ENCODE results near the gene HNRNPUL1. TPM values are rescaled to one million over a fixed set of nuclear protein-coding genes. Genes with fewer than 3 reads are reported as not detected.

Gene HNRNPUL1
- total and polyA plus RNA-seq, 9 of the 15 experiments (the other 6 are each of a cell fraction or from before 2014, with no cell fraction given): 7.3 to 211 (median 85.0) TPM

DNA sequence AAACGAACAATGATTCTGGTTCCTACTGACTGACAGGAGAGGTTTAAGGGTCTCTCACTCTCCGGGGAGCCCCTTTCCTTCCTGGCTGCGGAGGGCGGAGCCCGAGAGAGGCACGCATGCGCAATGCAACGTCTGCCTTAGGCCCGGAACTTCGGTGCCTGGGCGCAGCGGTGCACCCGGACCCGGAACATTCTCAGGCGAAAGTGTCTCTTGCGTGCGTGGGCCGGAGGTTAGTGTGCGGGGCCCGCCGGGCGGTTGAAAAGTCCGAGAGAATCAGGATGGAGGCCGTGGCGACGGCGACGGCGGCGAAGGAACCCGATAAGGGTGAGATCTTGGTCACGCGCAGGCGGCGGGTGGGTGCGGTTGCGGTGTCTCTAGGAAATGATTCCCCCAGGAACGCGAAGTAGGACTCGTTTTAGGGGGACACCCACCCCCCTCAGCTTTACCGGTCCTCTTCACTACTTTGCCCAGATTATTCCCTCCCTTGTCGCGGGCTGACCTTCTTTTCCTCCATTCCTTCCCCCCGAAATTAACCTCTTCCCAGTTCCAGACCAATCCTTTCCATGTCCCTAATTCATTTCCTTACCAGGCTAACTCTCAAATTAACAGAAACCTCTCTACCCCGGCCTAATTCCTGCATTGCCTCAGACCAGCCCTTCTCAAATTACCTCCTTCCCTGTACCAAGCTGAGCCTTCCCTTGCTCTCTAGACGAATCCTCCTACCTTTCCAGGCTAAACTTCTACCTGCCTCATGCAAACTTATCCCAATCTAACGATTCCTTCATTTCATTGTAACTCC, 46.1 kb downstream of the HNRNPUL1 start, which contains the start of gene CCDC97 (continued):
- TF ChIP-seq, protein P1, sequence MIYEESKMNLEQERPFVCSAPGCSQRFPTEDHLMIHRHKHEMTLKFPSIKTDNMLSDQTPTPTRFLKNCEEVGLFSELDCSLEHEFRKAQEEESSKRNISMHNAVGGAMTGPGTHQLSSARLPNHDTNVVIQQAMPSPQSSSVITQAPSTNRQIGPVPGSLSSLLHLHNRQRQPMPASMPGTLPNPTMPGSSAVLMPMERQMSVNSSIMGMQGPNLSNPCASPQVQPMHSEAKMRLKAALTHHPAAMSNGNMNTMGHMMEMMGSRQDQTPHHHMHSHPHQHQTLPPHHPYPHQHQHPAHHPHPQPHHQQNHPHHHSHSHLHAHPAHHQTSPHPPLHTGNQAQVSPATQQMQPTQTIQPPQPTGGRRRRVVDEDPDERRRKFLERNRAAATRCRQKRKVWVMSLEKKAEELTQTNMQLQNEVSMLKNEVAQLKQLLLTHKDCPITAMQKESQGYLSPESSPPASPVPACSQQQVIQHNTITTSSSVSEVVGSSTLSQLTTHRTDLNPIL (CRISPR knock-in tag; IDR thresholded peaks at IDR 0.05): no peak
- TF ChIP-seq, protein P2, sequence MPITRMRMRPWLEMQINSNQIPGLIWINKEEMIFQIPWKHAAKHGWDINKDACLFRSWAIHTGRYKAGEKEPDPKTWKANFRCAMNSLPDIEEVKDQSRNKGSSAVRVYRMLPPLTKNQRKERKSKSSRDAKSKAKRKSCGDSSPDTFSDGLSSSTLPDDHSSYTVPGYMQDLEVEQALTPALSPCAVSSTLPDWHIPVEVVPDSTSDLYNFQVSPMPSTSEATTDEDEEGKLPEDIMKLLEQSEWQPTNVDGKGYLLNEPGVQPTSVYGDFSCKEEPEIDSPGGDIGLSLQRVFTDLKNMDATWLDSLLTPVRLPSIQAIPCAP (CRISPR knock-in tag; IDR thresholded peaks at IDR 0.05; ENCODE audit: borderline replicate concordance): no peak
- no peak for TF ChIP-seq BDP1 (IDR thresholded peaks at IDR 0.05; ENCODE audit: insufficient read depth, insufficient read length)
- peak; percentile 96 for TF ChIP-seq ZBTB1 (CRISPR knock-in tag; IDR thresholded peaks at IDR 0.05; ENCODE audit: borderline replicate concordance, low read depth)
- TF ChIP-seq ZNF589 (CRISPR knock-in tag; IDR thresholded peaks at IDR 0.05; ENCODE audit: low read depth): 0 out of 2 replicates have a peak, but pooled peaks have one; percentile 42
- no peak for TF ChIP-seq FOXA3 (CRISPR knock-in tag; conservative IDR thresholded peaks at IDR 0.05 in 1 of 2, IDR thresholded peaks at IDR 0.05 in 1 of 2)
- no peak for TF ChIP-seq RBM39 (optimal IDR thresholded peaks at IDR 0.05; ENCODE audit: low read depth, low read length)
- TF ChIP-seq, protein P3, sequence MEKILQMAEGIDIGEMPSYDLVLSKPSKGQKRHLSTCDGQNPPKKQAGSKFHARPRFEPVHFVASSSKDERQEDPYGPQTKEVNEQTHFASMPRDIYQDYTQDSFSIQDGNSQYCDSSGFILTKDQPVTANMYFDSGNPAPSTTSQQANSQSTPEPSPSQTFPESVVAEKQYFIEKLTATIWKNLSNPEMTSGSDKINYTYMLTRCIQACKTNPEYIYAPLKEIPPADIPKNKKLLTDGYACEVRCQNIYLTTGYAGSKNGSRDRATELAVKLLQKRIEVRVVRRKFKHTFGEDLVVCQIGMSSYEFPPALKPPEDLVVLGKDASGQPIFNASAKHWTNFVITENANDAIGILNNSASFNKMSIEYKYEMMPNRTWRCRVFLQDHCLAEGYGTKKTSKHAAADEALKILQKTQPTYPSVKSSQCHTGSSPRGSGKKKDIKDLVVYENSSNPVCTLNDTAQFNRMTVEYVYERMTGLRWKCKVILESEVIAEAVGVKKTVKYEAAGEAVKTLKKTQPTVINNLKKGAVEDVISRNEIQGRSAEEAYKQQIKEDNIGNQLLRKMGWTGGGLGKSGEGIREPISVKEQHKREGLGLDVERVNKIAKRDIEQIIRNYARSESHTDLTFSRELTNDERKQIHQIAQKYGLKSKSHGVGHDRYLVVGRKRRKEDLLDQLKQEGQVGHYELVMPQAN (IDR thresholded peaks at IDR 0.05; ENCODE audit: borderline replicate concordance): peak; percentile 93
- TF ChIP-seq, protein P4, sequence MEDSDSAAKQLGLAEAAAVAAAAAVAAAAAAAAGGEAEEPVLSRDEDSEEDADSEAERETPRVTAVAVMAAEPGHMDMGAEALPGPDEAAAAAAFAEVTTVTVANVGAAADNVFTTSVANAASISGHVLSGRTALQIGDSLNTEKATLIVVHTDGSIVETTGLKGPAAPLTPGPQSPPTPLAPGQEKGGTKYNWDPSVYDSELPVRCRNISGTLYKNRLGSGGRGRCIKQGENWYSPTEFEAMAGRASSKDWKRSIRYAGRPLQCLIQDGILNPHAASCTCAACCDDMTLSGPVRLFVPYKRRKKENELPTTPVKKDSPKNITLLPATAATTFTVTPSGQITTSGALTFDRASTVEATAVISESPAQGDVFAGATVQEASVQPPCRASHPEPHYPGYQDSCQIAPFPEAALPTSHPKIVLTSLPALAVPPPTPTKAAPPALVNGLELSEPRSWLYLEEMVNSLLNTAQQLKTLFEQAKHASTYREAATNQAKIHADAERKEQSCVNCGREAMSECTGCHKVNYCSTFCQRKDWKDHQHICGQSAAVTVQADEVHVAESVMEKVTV (CRISPR knock-in tag; IDR thresholded peaks at IDR 0.05): no peak
- TF ChIP-seq, protein P5, sequence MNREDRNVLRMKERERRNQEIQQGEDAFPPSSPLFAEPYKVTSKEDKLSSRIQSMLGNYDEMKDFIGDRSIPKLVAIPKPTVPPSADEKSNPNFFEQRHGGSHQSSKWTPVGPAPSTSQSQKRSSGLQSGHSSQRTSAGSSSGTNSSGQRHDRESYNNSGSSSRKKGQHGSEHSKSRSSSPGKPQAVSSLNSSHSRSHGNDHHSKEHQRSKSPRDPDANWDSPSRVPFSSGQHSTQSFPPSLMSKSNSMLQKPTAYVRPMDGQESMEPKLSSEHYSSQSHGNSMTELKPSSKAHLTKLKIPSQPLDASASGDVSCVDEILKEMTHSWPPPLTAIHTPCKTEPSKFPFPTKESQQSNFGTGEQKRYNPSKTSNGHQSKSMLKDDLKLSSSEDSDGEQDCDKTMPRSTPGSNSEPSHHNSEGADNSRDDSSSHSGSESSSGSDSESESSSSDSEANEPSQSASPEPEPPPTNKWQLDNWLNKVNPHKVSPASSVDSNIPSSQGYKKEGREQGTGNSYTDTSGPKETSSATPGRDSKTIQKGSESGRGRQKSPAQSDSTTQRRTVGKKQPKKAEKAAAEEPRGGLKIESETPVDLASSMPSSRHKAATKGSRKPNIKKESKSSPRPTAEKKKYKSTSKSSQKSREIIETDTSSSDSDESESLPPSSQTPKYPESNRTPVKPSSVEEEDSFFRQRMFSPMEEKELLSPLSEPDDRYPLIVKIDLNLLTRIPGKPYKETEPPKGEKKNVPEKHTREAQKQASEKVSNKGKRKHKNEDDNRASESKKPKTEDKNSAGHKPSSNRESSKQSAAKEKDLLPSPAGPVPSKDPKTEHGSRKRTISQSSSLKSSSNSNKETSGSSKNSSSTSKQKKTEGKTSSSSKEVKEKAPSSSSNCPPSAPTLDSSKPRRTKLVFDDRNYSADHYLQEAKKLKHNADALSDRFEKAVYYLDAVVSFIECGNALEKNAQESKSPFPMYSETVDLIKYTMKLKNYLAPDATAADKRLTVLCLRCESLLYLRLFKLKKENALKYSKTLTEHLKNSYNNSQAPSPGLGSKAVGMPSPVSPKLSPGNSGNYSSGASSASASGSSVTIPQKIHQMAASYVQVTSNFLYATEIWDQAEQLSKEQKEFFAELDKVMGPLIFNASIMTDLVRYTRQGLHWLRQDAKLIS (CRISPR knock-in tag; IDR thresholded peaks at IDR 0.05): peak; percentile 94
- TF ChIP-seq GATAD2B (IDR thresholded peaks at IDR 0.05; ENCODE audit: borderline replicate concordance): peak; percentile 96
- TF ChIP-seq CREM (IDR thresholded peaks at IDR 0.05; ENCODE audit: low read depth): peak; percentile 73
- TF ChIP-seq, protein P6, sequence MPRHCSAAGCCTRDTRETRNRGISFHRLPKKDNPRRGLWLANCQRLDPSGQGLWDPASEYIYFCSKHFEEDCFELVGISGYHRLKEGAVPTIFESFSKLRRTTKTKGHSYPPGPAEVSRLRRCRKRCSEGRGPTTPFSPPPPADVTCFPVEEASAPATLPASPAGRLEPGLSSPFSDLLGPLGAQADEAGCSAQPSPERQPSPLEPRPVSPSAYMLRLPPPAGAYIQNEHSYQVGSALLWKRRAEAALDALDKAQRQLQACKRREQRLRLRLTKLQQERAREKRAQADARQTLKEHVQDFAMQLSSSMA (CRISPR knock-in tag; IDR thresholded peaks at IDR 0.05): peak; percentile 41; the same call in 1 of the 2 replicates
- TF ChIP-seq DNMT1 (IDR thresholded peaks at IDR 0.05): peak; percentile 85; the same call in 1 of the 2 replicates
- TF ChIP-seq SMC3 (conservative IDR thresholded peaks at IDR 0.05; ENCODE audit: insufficient read depth, low read depth, low read length): 0 out of 2 replicates have a peak, but pooled peaks have one; percentile 3

All from K562 (cell line).